Thyroid gland (tissue), 4 donors: Measurements from ENCODE around the gene TDRD7.

Experiments
- CTCF ChIP-seq, 6 experiments: fragments of 200-600 bp in 3 of 6; fragments of 450-650 bp in 3 of 6; sonication (generic) in 3 of 6; IDR thresholded peaks; one replicate each; pipeline ENCODE4 v1.5.1; 2016 to 2019; ENCODE audit warnings: antibody characterized with exemption in 6 of 6, mild to moderate bottlenecking in 2 of 6, inconsistent platforms in 1 of 6, moderate library complexity in 1 of 6
- POLR2A ChIP-seq, 2 donors: fragments of 450-650 bp; IDR thresholded peaks; one replicate each; pipeline ENCODE4 v1.6.1; 2017; ENCODE audit warnings: antibody characterized with exemption in 2 of 2, mild to moderate bottlenecking in 2 of 2, moderate library complexity in 1 of 2

- TF ChIP-seq CTCF (IDR thresholded peaks at IDR 0.05), result no peak
- TF ChIP-seq POLR2A (IDR thresholded peaks at IDR 0.05), result no peak
These were observed 122.3 kb downstream of the TDRD7 start for GRCh38 chr9:97534185-97534584.
